Fibroblast of the aortic adventitia (primary cell): ENCODE measurements around the gene FTSJ3. TPM values are rescaled to one million over a fixed set of nuclear protein-coding genes. Genes with fewer than 3 reads are reported as not detected.

Source experiments
- DNase-seq: peaks from one replicate; pipeline ENCODE4 v3.0.0-alpha.2; 2010; ENCODE audit warnings: low read depth
- H3K4me3 ChIP-seq: 2 replicates; pipeline ENCODE4 v1.5.1; 2011; ENCODE audit warnings: low read depth, mild to moderate bottlenecking, control low read depth, low read length, moderate library complexity
- total RNA-seq: library from RNA; depleted of rRNA; stranded (reverse); fragments of >200 nt; gene quantifications from 2 replicates; pipeline ENCODE4 v1.2.3, GENCODE V29; 2012; ENCODE audit warnings: low replicate concordance
- TF ChIP-seq, protein P1 (sequence below): IDR thresholded peaks from 2 replicates; pipeline ENCODE4 v1.5.1; 2011; ENCODE audit warnings: mild to moderate bottlenecking, low read length, control low read depth, inconsistent platforms; ENCODE audit not compliant: insufficient read depth

FTSJ3 gene
- total RNA-seq, 1 donor, result 39.8 TPM

DNA sequence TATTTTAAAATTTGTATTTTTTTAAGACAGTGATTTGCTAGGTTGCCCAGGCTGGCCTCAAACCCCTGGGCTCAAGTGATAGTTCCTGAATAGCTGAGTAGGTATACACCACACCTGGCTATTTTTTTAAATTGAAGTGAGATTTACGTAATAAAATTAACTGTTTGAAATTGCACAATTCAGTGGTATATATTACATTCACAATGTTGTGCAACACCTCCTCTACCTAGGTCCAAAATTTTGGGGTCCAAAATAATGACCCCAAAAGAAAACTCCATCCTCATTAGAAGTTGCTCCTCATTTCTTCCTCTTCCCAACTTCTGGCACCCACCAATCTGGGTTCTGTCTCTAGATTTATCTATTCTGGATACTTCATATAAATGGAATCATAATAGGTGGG, 18.0 kb upstream of the FTSJ3 start:
- no peak overlapping the region for H3K4me3 ChIP-seq
- DNase-seq, result no peak
- TF ChIP-seq, protein P1, sequence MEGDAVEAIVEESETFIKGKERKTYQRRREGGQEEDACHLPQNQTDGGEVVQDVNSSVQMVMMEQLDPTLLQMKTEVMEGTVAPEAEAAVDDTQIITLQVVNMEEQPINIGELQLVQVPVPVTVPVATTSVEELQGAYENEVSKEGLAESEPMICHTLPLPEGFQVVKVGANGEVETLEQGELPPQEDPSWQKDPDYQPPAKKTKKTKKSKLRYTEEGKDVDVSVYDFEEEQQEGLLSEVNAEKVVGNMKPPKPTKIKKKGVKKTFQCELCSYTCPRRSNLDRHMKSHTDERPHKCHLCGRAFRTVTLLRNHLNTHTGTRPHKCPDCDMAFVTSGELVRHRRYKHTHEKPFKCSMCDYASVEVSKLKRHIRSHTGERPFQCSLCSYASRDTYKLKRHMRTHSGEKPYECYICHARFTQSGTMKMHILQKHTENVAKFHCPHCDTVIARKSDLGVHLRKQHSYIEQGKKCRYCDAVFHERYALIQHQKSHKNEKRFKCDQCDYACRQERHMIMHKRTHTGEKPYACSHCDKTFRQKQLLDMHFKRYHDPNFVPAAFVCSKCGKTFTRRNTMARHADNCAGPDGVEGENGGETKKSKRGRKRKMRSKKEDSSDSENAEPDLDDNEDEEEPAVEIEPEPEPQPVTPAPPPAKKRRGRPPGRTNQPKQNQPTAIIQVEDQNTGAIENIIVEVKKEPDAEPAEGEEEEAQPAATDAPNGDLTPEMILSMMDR, result no peak

DNA sequence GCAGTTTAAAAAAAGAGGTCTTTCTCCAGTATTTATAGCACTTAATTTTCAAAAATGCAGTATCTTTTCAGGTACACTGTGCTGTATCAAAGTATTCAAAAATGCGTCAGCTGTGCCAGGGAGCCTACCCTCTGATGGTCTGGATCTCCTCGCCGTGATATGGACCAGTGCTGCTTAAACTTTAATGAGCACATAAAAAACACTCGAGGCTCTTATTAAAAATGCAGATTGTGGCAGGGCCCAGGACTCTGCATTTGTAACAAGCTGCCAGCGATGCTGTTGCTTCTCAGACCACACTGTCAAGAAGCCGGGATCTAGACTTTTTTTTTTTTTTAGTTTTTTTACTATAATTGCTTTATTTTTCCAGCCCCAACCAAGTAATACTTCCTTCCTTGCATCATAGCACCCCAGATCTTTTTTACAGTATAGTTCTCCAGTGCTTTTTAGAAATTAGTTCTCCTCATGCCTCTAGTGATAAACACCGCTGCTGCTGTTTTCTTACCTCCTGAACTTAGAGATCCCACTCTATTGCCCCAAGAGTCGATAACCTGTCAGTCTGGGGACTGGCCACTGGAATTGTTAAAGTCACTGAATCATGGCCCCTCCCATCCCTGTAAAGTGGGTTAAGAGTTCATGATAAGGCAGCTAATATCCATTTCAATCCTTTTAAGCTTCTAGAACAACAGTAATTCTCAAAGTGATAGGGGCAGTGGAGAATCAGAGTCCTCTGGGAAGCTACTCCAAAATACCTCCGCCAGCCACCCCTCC, 16.6 kb upstream of the FTSJ3 start:
- DNase-seq, result no peak
- peak overlapping the region; percentile 67 for H3K4me3 ChIP-seq
- TF ChIP-seq, protein P1, result no peak

GRCh38 chr17:63843387-63843888, 16.0 kb upstream of the FTSJ3 start:
- peak; percentile 93 for DNase-seq
- H3K4me3 ChIP-seq, result peak overlapping the region; percentile 67

DNA sequence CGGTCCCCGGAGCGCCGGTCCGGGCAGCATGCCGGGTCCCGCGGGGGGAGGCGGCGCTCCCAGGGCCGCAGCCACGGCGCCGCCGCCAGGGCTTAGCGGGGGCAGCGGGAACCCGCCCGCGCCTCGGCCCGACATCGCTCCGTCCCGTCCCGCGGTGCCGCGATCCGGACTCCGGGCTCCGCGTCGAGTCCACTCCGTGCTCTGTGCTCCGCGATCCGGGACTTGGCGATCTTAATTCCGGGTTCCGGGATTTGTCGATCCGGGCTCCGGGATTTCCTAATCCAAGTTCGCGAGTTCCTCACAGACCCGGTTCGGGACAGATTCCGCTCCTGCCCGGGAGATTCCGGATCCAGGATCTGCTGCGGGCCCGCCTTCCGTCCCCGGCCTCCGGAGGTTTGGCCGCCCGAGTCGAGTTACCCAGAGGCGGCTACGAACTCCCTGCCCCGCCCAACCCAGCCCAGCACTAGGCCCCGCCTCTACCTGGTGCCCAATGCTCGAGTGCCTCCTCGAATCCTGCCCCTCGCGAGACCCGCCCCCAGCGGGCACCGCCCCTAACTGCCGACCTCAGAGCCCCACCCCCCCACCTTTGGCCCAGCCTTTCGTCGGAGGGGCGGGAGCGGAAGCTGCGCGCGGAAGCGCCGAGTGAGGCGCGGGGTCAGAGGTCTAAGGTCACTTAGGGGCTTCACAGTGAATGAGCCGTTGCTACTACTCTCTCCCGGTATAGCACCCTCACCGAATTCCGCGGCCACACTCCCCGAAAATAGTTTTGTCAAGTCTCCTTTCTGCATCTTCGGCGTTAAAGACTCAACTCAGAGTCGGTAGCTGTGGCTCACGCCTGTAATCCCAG, 15.3 kb upstream of the FTSJ3 start, which contains the start of gene SMARCD2:
Gene SMARCD2 (minus strand): TSS at position 146 of the 847 bp plus-strand sequence. CDS start 11 bp downstream, at position 135.
- peak; percentile 99 for DNase-seq
- TF ChIP-seq, protein P1, result no peak
- peak within 1 kb of the TSS; percentile 92 for H3K4me3 ChIP-seq

GRCh38 chr17:63842173-63842539, 14.7 kb upstream of the FTSJ3 start:
- H3K4me3 ChIP-seq, result peak overlapping the region; percentile 92
- no peak for DNase-seq
- TF ChIP-seq, protein P1, result no peak

DNA sequence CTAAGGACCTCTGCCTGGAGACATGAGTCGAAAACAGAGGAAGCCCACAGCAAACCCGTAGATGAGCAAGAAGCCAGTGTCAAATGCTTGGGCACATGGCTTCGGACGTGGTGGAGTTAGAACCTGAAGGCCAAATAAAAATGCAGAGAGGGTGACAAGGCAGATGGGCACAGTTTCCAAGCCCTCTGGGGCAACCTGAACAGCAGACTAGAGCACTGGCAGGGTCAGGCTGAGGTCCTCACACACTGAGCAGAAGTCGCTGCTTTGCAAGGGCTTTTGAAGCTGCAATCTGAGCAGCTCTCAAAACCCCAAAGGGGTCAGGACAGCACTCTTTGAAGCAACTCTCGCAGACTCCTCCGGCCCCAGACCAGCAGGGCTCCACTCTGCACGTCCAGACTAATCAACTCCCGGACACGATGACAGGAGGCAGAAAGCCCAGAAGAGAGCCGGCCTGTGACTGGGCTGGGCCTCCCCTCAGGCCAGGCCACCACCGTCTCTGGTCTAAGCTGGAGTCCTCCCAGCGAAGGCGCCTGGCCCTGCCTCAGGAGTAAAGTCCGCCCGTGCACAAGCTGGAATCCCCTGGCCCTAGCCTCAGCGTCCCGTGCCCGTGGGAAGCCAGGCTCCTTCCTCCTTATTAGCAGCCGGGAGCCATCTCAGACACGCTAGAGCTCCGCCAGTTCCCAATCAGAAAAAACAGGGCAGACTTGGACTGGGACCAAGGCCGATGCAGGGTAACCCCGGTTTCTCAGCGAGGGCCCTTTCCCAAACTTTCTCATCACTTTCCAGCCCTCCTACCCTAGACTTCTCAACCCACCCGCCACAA, 14.1 kb upstream of the FTSJ3 start:
- peak; percentile 47 for DNase-seq
- TF ChIP-seq, protein P1, result no peak
- peak overlapping the region; percentile 92 for H3K4me3 ChIP-seq
